Uterus (tissue), 4 donors: ENCODE data around the gene CRTC3. TPM values are rescaled to one million over a fixed set of nuclear protein-coding genes. Genes with fewer than 3 reads are reported as not detected.

Experiments used
- DNase-seq, 2 donors: peaks; one replicate each; pipeline ENCODE4 v3.0.0-alpha.2; 2019 to 2020
- H3K27ac ChIP-seq, 2 donors: fragments of 200-600 bp; sonication (generic); 1 replicate in 1 of 2; 2 replicates in 1 of 2; pipeline ENCODE4 v1.5.1; 2016 to 2018
- H3K27me3 ChIP-seq, 2 donors: fragments of 200-600 bp; sonication (generic); one replicate each; pipeline ENCODE4 v1.5.1; 2018 to 2019; ENCODE audit warnings: control low read depth in 1 of 2
- H3K36me3 ChIP-seq, 2 donors: fragments of 200-600 bp; sonication (generic); one replicate each; pipeline ENCODE4 v1.5.1; 2019; ENCODE audit warnings: control low read depth in 1 of 2
- H3K4me1 ChIP-seq, 2 donors: fragments of 200-600 bp; sonication (generic); one replicate each; pipeline ENCODE4 v1.5.1; 2018 to 2019; ENCODE audit warnings: control low read depth in 1 of 2
- H3K4me3 ChIP-seq, 2 donors: fragments of 200-600 bp; sonication (generic); 1 replicate in 1 of 2; 2 replicates in 1 of 2; pipeline ENCODE4 v1.5.1; 2018 to 2019; ENCODE audit warnings: mild to moderate bottlenecking in 1 of 2
- H3K9me3 ChIP-seq, 2 donors: fragments of 200-600 bp; sonication (generic); one replicate each; pipeline ENCODE4 v1.5.1; 2019; ENCODE audit warnings: control low read depth in 1 of 2
- CTCF ChIP-seq, 4 experiments: fragments of 200-600 bp in 2 of 4; fragments of 450-650 bp in 2 of 4; sonication (generic) in 2 of 4; IDR thresholded peaks; one replicate each; pipeline ENCODE4 v1.5.1; 2016 to 2019; ENCODE audit warnings: antibody characterized with exemption in 4 of 4, mild to moderate bottlenecking in 2 of 4, moderate library complexity in 1 of 4
- POLR2A ChIP-seq, 2 donors: fragments of 450-650 bp; IDR thresholded peaks; one replicate each; pipeline ENCODE4 v1.6.1; 2016; ENCODE audit warnings: antibody characterized with exemption in 2 of 2, mild to moderate bottlenecking in 1 of 2, moderate library complexity in 1 of 2
- intact Hi-C: fragments of 100-400 bp; cut with DNase I; formaldehyde crosslinking; loops from one replicate; pipeline ENCODE4 v1.15.1; 2023; ENCODE audit warnings: low total_unique reads
- total RNA-seq, 4 donors: library from RNA; depleted of rRNA in 3 of 4; stranded (reverse); fragments of >200 nt in 3 of 4; gene quantifications; one replicate each; pipeline versions ENCODE4 v1.1.0 to v1.2.4, GENCODE V29; 2014 to 2023
- donor health status: DM: yes; HTN: yes; CAD: no.

The CRTC3 gene
- total RNA-seq, 4 donors from 2014 or later = 18.4 to 89.4 (median 40.9) TPM

- peaks cover 0 to 7% of the 10 kb centered on the region in 2 donors for H3K4me1 ChIP-seq
- H3K4me3 ChIP-seq = no peak overlapping the region
- intact Hi-C loops = no loop called here
- H3K27ac ChIP-seq = peak overlapping the region in 1 of 2 donors; percentile 65
- TF ChIP-seq POLR2A (IDR thresholded peaks at IDR 0.05) = no peak
- no peak for TF ChIP-seq CTCF (IDR thresholded peaks at IDR 0.05)
- H3K9me3 ChIP-seq = no peaks in the 10 kb centered on the region
- no peaks in the 10 kb centered on the region for H3K27me3 ChIP-seq
- H3K36me3 ChIP-seq = no peaks in the 10 kb centered on the region
- no peak for DNase-seq
Observed at GRCh38 chr15:90550919-90551318, 21.2 kb downstream of the CRTC3 start.

GRCh38 chr15:90552162-90552928 is 22.6 kb downstream of the CRTC3 start:
- H3K36me3 ChIP-seq = no peaks in the 10 kb centered on the region
- peak overlapping the region; percentile 65 to 66 for H3K27ac ChIP-seq
- no peak for TF ChIP-seq CTCF (IDR thresholded peaks at IDR 0.05)
- no peak for TF ChIP-seq POLR2A (IDR thresholded peaks at IDR 0.05)
- no peaks in the 10 kb centered on the region for H3K27me3 ChIP-seq
- peaks cover under 1 to 11% of the 10 kb centered on the region in 2 donors for H3K4me1 ChIP-seq
- intact Hi-C loops = no loop called here
- no peaks in the 10 kb centered on the region for H3K9me3 ChIP-seq
- DNase-seq = no peak
- no peak overlapping the region for H3K4me3 ChIP-seq

- intact Hi-C loops = no loop called here
- Histone ChIP-seq H3K27me3 (no peaks in the 10 kb centered on the region), H3K27ac (peak overlapping the region; percentile 65 to 66), H3K36me3 (no peaks in the 10 kb centered on the region), H3K9me3 (no peaks in the 10 kb centered on the region), H3K4me1 (peaks cover 6 to 16% of the 10 kb centered on the region in 2 donors), H3K4me3 (no peak overlapping the region)
- TF ChIP-seq POLR2A (IDR thresholded peaks at IDR 0.05) (no peak), CTCF (IDR thresholded peaks at IDR 0.05) (no peak)
- DNase-seq = no peak
Observed at GRCh38 chr15:90552929-90553211, 23.1 kb downstream of the CRTC3 start.

- H3K36me3 ChIP-seq = no peaks in the 10 kb centered on the region
- no peaks in the 10 kb centered on the region for H3K27me3 ChIP-seq
- TF ChIP-seq POLR2A (IDR thresholded peaks at IDR 0.05) (no peak), CTCF (IDR thresholded peaks at IDR 0.05) (no peak)
- H3K4me3 ChIP-seq = no peak overlapping the region
- DNase-seq = peak in 1 of 2 donors; percentile 33
- H3K4me1 ChIP-seq = peaks cover 8 to 16% of the 10 kb centered on the region in 2 donors
- H3K9me3 ChIP-seq = no peaks in the 10 kb centered on the region
- H3K27ac ChIP-seq = peak overlapping the region; percentile 65 to 66
- intact Hi-C loops = no loop called here
Observed at GRCh38 chr15:90553248-90553745, 23.6 kb downstream of the CRTC3 start.

GRCh38 chr15:90557186-90558084 is 27.7 kb downstream of the CRTC3 start:
- intact Hi-C loops = no loop called here
- H3K4me1 ChIP-seq = peaks cover 15% of the 10 kb centered on the region in 2 donors
- no peaks in the 10 kb centered on the region for H3K9me3 ChIP-seq
- no peak overlapping the region for H3K4me3 ChIP-seq
- no peaks in the 10 kb centered on the region for H3K36me3 ChIP-seq
- no peak for TF ChIP-seq POLR2A (IDR thresholded peaks at IDR 0.05)
- no peak for TF ChIP-seq CTCF (IDR thresholded peaks at IDR 0.05)
- peak overlapping the region; percentile 77 to 83 for H3K27ac ChIP-seq
- peak; percentile 85 to 87 for DNase-seq
- no peaks in the 10 kb centered on the region for H3K27me3 ChIP-seq
